ENCODE data around the gene IMPDH2. TPM values are rescaled to one million over a fixed set of nuclear protein-coding genes. Genes with fewer than 3 reads are reported as not detected.
A peak's percentile ranks its signal among the peaks of the same experiment; 100 is the strongest.
"Not testable (repeated sequence)": the region's sequence is repeated elsewhere in the genome, so short reads cannot be mapped to it uniquely, and the experiment has no call there.

The IMPDH2 gene
- polyA plus RNA-seq, 4 donors = 206 to 230 (median 208) TPM

DNA sequence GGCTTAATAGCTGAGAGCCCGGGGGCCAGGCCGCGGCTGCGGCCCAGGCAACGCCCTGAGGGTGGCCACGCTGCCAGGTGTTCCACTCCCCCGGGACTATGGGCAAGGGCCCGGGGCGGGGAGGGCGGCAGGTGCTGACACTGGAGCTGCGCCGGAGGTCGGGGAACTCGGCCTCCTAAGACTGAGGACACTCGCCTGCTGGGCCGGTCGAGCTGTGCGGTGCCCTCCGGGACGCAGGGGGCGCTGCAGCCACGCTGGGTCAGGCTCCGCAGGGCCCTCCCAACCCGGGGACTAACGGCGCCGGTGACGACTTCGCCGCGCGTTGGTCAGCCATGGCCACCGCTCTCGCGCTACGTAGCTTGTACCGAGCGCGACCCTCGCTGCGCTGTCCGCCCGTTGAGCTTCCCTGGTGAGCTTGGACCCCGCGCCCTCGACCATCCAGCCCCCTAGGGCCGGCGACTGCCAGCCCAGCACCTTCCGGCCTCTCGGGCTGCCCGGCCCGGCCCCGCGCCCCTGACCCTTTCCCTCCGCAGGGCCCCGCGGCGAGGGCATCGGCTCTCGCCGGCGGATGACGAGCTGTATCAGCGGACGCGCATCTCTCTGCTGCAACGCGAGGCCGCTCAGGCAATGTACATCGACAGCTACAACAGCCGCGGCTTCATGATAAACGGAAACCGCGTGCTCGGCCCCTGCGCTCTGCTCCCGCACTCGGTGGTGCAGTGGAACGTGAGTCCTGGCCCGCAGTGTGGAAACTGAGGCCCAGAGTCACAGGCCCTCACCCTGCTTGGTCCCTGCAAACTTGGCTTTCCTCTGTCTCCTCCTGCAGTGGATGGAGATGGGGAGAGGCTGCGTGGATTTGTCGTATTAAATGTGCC, 7.1 kb downstream of the IMPDH2 start, which contains the start of gene NDUFAF3:
Gene NDUFAF3 (plus strand): TSS at position 309 of the 875 bp plus-strand sequence. CDS start 24 bp downstream, at position 333.
- peak; percentile 82 to 92 (median 84) for DNase-seq (ENCODE audit: low read depth in 4 of 4, low spot score in 3 of 4)

DNA sequence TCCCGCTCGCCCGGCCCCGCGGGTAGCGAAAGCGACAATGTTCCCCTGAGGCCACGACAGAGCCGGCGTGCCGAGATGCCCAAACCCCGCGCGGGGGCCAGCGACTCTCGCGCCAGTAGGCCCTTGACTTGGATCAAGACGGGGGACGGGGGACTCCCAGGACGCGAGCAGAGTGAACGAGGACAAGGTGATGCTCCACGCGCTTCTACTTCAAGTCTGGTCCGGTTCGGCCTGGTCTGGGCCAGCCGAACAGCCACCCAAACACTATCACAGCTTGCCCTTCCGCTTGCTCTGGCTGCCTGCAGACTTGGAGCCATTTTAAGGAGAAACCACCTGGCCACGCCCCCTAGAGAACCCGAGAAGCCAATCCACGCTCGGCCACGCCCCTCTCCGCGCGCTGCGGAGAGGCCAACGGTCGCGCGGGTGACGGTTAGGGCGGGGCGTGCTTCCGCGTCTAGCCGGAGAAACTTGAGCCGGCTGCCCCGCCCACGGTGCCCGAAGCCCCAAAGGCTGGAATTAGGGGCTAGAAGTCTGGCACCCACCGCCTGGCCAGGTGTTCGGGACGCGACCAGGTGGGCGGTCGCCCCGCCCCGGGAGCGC, 7.9 kb downstream of the IMPDH2 start:
- DNase-seq (ENCODE audit: low read depth in 4 of 4, low spot score in 3 of 4) = peak; percentile 96 to 98 (median 97)

DNA sequence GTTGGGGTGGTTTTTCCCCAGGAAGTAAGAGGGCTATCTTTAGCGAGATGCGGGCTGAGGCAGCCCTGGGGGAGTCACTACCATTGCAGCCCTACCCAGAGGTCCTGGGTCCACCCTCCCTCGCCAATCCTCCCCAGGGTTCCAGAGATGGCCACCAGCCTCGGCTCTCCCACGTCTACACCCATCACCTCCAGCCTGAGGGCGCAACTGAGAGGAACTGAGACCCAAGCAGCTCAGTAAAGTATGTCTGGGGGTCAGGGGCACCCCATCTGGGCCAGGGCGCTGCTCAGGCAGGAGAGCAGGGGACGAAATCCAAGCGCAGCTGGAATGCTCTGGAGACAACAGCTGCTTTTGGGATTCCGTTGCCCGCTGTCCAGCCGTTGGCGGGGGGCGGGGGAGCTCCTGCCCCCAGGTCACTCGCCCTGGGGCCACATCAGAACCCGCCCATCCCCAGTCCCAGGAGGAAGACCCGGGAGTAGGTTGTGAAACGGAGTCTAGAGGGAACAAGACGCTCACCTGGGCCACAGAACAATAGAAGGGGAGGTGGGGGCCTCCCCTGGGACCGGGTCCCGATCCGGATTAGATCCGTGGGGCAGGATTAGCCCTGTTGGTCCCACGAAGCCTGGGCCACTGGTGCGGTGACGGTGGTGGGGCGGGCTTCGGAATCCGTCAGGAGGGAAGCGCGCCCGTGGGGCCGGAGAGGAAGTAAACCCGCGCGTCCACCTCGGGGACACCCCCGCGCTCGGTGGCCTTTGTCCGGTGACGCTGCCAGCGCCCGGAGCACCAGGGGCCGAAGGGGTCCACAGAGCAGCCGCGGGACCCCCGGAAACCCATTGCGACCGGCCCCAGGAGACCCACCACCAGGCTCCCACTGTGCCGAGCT, 8.6 kb downstream of the IMPDH2 start:
- DNase-seq (ENCODE audit: low read depth in 4 of 4, low spot score in 3 of 4) = no peak

DNA sequence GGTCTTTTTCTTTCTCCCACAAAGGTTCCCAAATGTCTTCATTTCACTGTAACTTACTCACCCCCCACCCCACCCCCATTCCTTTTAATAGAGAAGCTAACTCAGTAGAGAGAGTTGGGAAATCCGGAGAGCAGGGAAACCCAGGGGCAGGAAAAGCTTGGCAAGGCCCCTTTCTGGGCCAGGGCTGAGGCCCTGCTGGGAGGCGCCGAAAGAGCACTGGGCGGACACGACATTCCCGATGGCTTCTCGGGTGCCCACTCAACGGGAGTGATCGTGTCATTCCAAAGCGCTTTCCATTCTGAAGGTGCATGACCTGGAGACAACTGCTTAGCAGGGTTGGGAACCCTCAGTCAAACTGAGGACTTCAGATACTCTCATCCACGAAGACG, 9.3 kb downstream of the IMPDH2 start:
- no peak for DNase-seq (ENCODE audit: low read depth in 4 of 4, low spot score in 3 of 4)

DNA sequence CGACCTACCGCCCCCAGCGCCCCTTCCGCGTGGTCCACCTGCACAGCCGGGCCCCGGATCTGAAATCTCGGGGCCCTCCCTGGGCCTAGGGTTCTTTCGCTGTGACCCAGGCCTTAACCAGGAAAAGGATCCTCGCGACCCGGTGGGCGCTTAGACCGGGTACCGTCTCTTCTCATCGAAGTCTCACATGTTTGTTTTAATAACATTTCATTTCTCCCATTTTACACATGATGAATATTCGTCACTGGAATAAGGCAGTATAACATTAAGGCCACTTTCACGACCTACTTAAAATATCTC, 10.5 kb downstream of the IMPDH2 start:
- no peak for DNase-seq (ENCODE audit: low read depth in 4 of 4, low spot score in 3 of 4)

DNA sequence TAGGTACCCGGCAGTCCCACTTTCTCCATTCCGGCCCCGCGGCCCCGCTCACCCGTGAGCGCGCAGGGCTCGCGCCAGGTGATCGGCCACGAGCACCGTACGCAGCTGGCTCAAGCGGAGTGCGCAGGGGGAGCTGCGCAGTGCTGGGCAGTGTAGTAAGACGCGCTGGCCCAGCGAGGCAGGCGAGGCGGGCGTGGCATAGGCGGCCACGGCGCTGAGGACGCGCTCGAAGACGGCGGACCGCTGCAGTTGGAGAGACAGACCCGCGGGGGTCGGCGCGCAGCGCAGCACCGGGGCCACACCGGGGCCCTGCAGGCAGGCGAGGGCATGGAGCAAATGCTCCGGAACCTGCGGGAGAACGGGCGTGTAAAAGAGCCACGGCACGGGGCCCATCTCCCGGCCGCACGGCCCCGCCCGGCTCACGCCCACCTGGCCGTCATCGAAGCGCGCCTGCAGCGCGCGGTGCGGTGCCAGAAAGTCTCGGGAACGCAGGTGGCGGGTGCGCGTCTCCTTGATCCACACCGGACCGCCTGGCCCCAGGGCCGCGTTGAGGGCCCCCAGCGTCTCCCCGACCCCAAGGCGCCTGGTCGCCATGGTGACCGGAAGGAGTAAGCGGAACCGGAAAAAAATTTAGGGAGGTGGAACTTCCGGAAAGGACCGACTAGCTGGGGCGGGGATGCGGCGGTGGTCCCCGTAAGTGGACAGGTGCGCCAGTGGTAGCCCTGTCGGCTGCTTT, 11.1 kb downstream of the IMPDH2 start, which contains the start of gene DALRD3:
Gene DALRD3 (minus strand): TSS at position 610 of the 736 bp plus-strand sequence. CDS start 16 bp downstream, at position 594.
- DNase-seq (ENCODE audit: low read depth in 4 of 4, low spot score in 3 of 4) = no peak

DNA sequence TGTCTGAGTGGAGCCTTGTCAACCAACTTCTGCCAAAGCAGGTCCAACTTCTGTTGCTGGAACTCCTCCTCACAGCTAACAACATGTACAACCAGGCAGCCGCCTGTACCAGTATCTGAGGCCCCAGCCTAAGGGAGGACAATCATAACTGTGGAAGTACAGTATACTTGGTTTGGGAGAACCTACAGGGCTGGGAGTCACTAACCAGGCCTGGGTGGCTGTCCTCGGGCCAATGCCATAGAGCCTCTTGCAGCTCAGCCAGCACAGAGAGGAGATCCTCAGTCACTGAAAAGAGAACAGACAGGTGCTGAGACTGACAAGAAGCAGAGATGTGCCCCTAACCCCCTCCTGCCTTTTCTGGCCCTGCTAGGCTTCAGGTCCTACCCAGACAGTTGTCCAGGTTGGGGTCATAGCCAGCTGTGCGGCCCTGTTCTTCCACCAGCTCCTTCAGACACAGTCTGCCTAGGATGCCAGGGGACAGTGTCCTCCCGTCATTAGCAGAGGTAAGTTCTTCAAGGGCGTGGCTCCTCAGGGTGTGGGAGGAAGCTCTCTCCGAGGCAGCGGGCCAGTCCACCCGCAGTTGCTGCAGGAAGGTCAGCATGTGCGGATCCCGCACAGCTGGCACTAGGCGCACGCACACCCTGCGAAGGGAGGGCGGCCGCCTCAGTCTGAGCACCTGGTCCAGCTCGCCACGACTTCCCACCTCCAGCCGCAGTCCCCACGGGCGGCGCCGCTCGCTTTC, 11.8 kb downstream of the IMPDH2 start:
- no peak for DNase-seq (ENCODE audit: low read depth in 4 of 4, low spot score in 3 of 4)

DNA sequence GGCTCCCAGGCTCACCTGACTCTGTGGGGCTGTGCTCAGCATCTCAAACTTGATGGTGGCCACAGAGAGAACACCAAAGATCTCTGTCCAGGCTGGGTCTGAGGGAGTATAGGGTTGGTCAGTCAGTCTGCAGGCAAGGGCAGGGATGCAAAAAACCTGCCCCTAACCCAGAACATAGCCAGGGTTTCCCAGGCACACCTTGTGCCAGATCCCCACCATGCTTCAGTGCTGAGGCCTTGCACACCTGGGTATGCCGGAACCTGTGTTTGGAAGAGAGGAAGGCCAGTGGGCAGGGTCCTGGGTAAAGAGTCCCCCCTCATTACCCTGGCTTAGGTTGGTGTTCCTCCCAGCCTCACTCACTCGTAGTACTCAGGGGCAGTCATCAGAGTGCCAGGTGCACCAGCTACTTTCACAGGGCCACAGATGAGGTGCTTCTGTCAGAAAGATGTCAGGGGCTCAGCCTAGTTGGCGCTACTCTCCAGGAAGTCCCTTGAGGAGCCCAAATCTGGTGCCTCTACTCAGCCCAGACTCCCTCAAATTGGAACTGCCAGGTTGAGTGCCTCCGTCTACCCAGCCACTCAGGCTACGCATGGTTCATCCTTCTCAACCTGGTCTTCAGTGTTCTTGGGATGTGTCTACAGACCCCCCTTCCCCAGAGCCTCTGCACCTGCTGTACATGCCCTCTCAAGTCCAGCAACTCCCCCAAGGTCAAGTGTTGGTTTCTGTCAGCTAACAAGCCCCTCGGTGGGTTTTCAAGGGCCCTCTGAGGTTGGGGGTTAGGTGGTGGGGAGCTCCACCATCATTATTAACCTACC, 12.6 kb downstream of the IMPDH2 start:
- DNase-seq (ENCODE audit: low read depth in 4 of 4, low spot score in 3 of 4) = no peak

DNA sequence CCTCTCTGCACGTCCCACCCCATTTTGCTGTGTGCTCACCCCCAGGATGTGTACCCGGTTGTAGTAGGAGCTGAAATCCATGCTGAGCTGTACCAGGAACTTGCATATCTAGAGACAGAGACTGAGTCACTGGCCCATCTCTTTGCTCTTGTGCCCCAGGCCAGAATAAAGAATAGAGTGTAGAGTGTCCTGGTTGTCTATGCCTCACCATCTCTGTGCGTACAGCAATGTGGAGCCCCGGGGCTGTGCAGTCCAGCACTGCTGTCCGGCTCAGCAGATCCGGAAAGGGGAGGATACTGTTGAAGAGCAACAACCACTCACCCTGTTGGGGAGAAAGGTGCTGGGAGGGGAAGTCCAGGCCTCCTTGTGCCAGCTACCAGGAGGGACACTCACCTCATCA, 13.4 kb downstream of the IMPDH2 start:
- no peak for DNase-seq (ENCODE audit: low read depth in 4 of 4, low spot score in 3 of 4)

DNA sequence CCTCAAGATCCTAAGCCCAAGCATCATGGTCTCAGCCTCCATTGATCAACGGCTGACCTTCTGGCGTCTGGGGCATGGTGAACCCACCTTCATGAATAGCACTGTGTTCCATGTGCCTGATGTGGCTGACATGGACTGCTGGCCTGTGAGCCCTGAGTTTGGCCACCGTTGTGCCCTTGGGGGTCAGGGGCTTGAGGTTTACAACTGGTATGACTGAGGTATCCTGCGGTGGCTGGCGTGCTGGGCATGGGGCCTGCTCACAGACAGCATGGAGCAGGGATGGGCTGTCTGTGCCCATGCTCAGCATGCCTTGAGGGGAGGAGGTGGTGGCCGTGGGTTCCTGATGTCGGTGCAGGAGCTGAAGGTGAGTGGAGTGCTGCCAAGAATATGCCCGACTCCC, 14.1 kb downstream of the IMPDH2 start:
- no peak for DNase-seq (ENCODE audit: low read depth in 4 of 4, low spot score in 3 of 4)

DNA sequence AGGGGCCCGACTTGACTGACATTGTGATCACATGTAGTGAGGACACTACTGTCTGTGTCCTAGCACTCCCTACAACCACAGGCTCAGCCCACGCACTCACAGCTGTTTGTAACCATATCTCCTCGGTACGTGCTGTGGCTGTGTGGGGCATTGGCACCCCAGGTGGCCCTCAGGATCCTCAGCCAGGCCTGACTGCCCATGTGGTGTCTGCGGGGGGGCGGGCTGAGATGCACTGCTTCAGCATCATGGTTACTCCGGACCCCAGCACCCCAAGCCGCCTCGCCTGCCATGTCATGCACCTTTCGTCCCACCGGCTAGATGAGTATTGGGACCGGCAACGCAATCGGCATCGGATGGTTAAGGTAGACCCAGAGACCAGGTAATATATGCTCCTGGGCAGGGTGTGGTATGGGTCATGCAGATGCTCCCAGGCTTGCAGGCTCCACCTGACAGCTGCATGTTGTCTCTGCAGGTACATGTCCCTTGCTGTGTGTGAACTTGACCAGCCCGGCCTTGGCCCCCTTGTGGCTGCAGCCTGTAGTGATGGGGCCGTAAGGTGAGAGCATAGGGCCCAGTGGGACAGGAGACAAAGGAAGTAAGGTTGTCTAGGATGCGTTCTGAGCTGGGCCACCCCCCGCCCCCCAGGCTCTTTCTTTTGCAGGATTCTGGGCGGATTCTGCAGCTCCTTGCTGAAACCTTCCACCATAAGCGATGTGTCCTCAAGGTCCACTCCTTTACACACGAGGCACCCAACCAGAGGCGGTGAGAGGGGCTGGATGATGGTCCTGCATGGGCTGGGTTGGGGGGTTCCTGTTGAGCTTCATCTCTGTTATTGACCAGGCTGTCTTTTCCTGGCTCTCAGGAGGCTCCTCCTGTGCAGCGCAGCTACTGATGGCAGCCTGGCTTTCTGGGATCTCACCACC, 15.2 kb downstream of the IMPDH2 start:
- no peak for DNase-seq (ENCODE audit: low read depth in 4 of 4, low spot score in 3 of 4)

DNA sequence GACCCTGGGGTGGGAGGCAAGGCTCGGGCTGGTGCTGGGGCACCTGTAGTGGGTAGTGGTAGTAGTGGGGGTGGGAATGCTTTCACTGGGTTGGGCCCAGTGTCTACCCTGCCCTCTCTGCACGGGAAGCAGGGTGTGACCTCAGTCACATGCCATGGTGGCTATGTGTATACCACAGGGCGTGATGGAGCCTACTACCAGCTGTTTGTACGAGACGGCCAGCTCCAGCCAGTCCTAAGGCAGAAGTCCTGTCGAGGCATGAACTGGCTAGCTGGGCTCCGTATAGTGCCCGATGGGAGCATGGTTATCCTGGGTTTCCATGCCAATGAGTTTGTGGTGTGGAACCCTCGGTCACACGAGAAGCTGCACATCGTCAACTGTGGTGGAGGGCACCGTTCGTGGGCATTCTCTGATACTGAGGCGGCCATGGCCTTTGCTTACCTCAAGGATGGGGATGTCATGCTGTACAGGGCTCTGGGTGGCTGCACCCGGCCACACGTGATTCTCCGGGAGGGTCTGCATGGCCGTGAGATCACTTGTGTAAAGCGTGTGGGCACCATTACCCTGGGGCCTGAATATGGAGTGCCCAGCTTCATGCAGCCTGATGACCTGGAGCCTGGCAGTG, 16.0 kb downstream of the IMPDH2 start:
- DNase-seq (ENCODE audit: low read depth in 4 of 4, low spot score in 3 of 4) = no peak

DNA sequence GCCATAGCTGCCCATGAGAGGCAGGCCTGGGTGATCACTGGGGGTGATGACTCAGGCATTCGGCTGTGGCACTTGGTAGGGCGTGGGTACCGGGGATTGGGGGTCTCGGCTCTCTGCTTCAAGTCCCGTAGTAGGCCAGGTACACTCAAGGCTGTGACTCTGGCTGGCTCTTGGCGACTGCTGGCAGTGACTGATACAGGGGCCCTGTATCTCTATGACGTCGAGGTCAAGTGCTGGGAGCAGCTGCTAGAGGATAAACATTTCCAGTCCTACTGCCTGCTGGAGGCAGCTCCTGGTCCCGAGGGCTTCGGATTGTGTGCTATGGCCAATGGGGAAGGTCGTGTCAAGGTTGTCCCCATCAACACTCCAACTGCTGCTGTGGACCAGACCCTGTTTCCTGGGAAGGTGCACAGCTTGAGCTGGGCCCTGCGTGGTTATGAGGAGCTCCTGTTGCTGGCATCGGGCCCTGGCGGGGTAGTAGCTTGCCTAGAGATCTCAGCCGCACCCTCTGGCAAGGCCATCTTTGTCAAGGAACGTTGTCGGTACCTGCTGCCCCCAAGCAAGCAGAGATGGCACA, 16.7 kb downstream of the IMPDH2 start:
- no peak for DNase-seq (ENCODE audit: low read depth in 4 of 4, low spot score in 3 of 4)

DNA sequence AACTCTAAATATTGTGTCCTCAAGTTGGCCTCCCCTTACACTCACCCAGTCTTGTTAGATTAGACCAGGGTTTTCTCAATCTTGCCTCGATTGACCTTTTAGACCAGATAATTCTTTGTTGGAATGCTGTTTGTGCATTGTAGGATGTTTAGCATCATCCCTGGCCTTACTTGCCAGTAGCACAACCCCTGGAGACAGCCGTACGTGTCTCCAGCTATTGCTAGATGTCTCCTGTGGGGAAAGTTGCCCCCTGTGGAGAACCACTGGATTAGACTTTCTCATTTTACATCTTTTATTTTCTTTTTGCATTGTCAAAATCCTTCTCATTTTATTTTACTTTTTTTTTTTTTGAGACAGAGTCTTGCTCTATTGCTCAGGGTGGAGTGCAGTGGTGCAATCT, 19.8 kb downstream of the IMPDH2 start:
- DNase-seq (ENCODE audit: low read depth in 4 of 4, low spot score in 3 of 4) = no peak

DNA sequence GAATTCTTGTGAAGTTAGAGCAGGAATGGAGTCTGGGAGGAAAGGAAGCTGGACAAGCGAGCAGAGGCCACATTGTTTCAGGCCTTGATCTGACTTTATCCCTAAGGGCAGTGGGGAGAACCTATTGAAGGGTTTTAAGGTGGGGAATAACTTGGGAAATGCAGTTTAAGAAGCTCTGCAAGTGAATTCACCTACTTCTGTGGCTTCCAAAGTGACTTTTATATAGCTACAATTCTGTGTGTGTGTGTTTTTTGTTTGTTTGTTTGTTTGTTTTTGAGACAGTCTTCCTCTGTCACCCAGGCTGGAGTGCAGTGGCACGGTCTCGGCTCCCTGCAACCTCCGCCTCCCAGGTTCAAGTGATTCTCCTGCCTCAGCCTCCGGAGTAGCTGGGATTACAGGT, 20.6 kb downstream of the IMPDH2 start:
- DNase-seq (ENCODE audit: low read depth in 4 of 4, low spot score in 3 of 4) = not testable (repeated sequence)

DNA sequence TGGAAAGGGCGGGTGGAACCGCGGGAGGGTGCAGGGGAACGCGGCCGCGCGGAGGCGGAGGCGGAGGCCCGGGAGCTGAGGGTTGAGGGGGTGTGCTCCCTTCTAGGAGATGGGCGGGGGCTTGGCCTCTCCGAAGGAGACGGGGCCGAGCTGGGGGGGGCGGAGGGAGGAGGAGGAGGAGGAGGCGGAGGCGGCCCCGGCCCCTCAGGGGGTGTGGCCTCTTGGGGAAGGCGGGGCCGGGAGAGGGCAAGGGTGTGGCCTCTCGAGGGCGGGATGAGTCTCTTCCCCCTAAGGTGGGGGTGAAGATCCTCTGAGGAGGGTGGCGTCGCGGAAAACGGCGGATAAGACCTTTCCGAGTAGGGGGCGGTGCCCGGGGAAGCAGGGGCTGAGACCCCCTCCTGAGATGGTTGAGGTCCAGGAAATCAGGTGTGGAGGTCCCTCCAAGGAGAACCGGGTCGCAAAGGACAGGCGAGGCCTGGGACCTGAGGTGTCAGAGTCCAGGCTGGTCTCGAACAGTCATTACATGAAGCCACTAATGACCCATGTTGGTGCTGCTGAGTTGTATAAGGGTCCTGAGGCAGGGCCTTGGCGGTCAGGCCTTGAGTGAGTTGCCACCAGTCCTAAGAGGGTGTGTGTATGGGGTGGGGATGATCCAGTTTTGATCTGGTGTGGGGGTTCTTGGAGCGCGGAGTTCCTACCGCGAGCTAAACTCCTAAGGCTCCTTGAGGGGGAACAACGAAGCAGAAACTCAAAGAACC, 21.2 kb downstream of the IMPDH2 start:
- DNase-seq (ENCODE audit: low read depth in 4 of 4, low spot score in 3 of 4) = peak in 1 of 4 donors; percentile 72
